ENCODE results near the gene BPIFB2. TPM values are rescaled to one million over a fixed set of nuclear protein-coding genes. Genes with fewer than 3 reads are reported as not detected.

BPIFB2 gene
- total and polyA plus RNA-seq, 2 donors (not counting 3 experiments of a cell fraction or from before 2014, with no cell fraction given): not detected

DNA sequence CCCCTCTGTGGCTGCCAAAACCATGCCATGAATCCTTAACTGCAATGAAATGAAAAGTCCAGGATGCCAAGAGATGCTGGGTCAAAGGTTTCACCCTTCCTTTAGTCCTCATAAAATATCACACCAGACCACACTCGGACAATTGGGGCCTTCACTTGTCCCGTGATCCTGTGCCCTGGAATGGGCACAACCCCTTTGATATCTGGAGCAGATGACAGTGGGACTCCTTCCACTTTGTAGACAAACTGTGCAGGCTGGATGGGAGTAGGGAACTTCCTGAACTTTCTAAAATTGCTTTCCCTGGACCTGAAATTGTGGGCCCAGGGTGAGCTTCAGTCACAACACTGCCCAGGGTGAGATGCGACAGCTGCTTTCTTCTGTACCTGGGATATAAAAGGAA is 14.4 kb downstream of the BPIFB2 start:
- TF ChIP-seq POLR2AphosphoS5 (IDR thresholded peaks at IDR 0.05; ENCODE audit: insufficient read depth, low read depth, low read length) (no peak), JUN (IDR thresholded peaks at IDR 0.05; ENCODE audit: borderline replicate concordance, insufficient read depth, insufficient read length, low read depth) (no peak), MYC (IDR thresholded peaks at IDR 0.05; ENCODE audit: low read depth, low read length) (no peak), GATA2 (IDR thresholded peaks at IDR 0.05; ENCODE audit: insufficient read depth, insufficient read length, low read depth, low read length) (no peak), EZH2 (IDR thresholded peaks at IDR 0.05; ENCODE audit: borderline replicate concordance, low read depth, low read length, severe bottlenecking) (no peak), FOS (IDR thresholded peaks at IDR 0.05; ENCODE audit: borderline replicate concordance, insufficient read depth, low read length) (no peak), POLR2A (IDR thresholded peaks at IDR 0.05; ENCODE audit: low read depth, low read length) (no peak)
- TF ChIP-seq, protein P1, sequence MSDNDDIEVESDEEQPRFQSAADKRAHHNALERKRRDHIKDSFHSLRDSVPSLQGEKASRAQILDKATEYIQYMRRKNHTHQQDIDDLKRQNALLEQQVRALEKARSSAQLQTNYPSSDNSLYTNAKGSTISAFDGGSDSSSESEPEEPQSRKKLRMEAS (IDR thresholded peaks at IDR 0.05; ENCODE audit: insufficient read depth, insufficient read length): no peak
- TF ChIP-seq, protein P2, sequence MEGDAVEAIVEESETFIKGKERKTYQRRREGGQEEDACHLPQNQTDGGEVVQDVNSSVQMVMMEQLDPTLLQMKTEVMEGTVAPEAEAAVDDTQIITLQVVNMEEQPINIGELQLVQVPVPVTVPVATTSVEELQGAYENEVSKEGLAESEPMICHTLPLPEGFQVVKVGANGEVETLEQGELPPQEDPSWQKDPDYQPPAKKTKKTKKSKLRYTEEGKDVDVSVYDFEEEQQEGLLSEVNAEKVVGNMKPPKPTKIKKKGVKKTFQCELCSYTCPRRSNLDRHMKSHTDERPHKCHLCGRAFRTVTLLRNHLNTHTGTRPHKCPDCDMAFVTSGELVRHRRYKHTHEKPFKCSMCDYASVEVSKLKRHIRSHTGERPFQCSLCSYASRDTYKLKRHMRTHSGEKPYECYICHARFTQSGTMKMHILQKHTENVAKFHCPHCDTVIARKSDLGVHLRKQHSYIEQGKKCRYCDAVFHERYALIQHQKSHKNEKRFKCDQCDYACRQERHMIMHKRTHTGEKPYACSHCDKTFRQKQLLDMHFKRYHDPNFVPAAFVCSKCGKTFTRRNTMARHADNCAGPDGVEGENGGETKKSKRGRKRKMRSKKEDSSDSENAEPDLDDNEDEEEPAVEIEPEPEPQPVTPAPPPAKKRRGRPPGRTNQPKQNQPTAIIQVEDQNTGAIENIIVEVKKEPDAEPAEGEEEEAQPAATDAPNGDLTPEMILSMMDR (IDR thresholded peaks at IDR 0.05; ENCODE audit: extremely low read depth in 1 of 2, insufficient read depth in 1 of 2, low read depth in 1 of 2, low read length in 2 of 2): no peak
- no TSS peak for BruUV-seq (replicated peaks)
- Histone ChIP-seq H3K27me3 (ENCODE audit: control insufficient read depth in 2 of 2, insufficient read depth in 2 of 2, low read length in 2 of 2) (no peaks in the 10 kb centered on the region), H3K27ac (ENCODE audit: insufficient read depth, low read depth, low read length) (no peak overlapping the region), H3K9me1 (replicated peaks; ENCODE audit: control insufficient read depth, extremely low read depth, insufficient read depth, low read length) (no peaks in the 10 kb centered on the region), H3K4me2 (ENCODE audit: insufficient read depth, low read length) (no peak overlapping the region), H3K4me1 (ENCODE audit: control insufficient read depth, extremely low read depth, insufficient read depth, low read length) (no peaks in the 10 kb centered on the region), H3K9ac (replicated peaks; ENCODE audit: extremely low read depth, insufficient read depth, low read length) (no peak overlapping the region), H4K20me1 (replicated peaks; ENCODE audit: control insufficient read depth, extremely low read depth, insufficient read depth, low read length) (no peaks in the 10 kb centered on the region), H3K9me3 (replicated peaks; ENCODE audit: control insufficient read depth, insufficient read depth, low read length) (no peaks in the 10 kb centered on the region), H3K4me3 (replicated peaks in 1 of 3; ENCODE audit: insufficient read depth in 1 of 3, low read depth in 1 of 3, low read length in 3 of 3) (no peak overlapping the region), H2AFZ (ENCODE audit: low read depth, low read length) (no peak overlapping the region), H3K36me3 (ENCODE audit: control insufficient read depth in 2 of 2, extremely low read depth in 1 of 2, insufficient read depth in 2 of 2, low read length in 2 of 2) (no peaks in the 10 kb centered on the region), H3K79me2 (ENCODE audit: control insufficient read depth, insufficient read depth, low read length) (no peaks in the 10 kb centered on the region)
- POLR2A ChIA-PET: no interaction called here
- intact Hi-C loops (cut with micrococcal nuclease) (no loop called here), dilution Hi-C loops (cut with MboI; ENCODE audit: extremely low pct_ligation_motif_present, low sequenced_read_pairs) (no loop called here)
- no peak for DNase-seq (ENCODE audit: low read depth, low spot score)
- no peak for FAIRE-seq
- CTCF ChIA-PET: no interaction called here

Measured in endothelial cell of umbilical vein (primary cell).